SK-N-SH treated with all-trans-retinoic acid at 6 μM for 48 hours (cell line): ENCODE measurements around the gene CHRM2.

Experiments
- ATAC-seq: fragments of 200-7000 bp; cut with Tn5 transposase; 3 replicates; pipeline ENCODE4 v1.9.1; 2020; ENCODE audit warnings: mild to moderate bottlenecking, moderate library complexity
- BACH2 ChIP-seq: fragments of 250-450 bp; sonication (Bioruptor Pico); IDR thresholded peaks from 2 replicates; pipeline ENCODE4 v1.9.0; 2021; ENCODE audit warnings: mild to moderate bottlenecking, borderline replicate concordance
- CREB5 ChIP-seq: fragments of 250-450 bp; sonication (Bioruptor Pico); IDR thresholded peaks from 2 replicates; pipeline ENCODE4 v1.5.1; 2020; ENCODE audit warnings: low read depth, mild to moderate bottlenecking, moderate library complexity
- CSDC2 ChIP-seq: fragments of 250-450 bp; sonication (Bioruptor Pico); IDR thresholded peaks from 2 replicates; pipeline ENCODE4 v1.5.0; 2020; ENCODE audit warnings: mild to moderate bottlenecking, moderate library complexity
- ESRRG ChIP-seq: fragments of 250-450 bp; sonication (Bioruptor Pico); IDR thresholded peaks from 2 replicates; pipeline ENCODE4 v1.6.1; 2021; ENCODE audit warnings: mild to moderate bottlenecking
- GLIS3 ChIP-seq: fragments of 250-450 bp; sonication (Bioruptor Pico); IDR thresholded peaks from 2 replicates; pipeline ENCODE4 v1.5.0; 2020; ENCODE audit warnings: mild to moderate bottlenecking, moderate library complexity
- ISL1 ChIP-seq: fragments of 250-450 bp; sonication (Bioruptor Pico); IDR thresholded peaks from 2 replicates; pipeline ENCODE4 v2.1.2; 2022; ENCODE audit warnings: mild to moderate bottlenecking, moderate library complexity
- OSR1 ChIP-seq: fragments of 250-450 bp; sonication (Bioruptor Pico); IDR thresholded peaks from 2 replicates; pipeline ENCODE4 v1.8.0; 2022; ENCODE audit warnings: moderate library complexity, mild to moderate bottlenecking, inconsistent platforms
- PATZ1 ChIP-seq: fragments of 250-450 bp; sonication (Bioruptor Pico); IDR thresholded peaks from 2 replicates; pipeline ENCODE4 v1.8.0; 2020; ENCODE audit warnings: mild to moderate bottlenecking, moderate library complexity, borderline replicate concordance
- POU6F1 ChIP-seq: fragments of 250-450 bp; sonication (Bioruptor Pico); IDR thresholded peaks from 2 replicates; pipeline ENCODE4 v1.8.0; 2021; ENCODE audit warnings: low read depth, mild to moderate bottlenecking, moderate library complexity, borderline replicate concordance
- PPARA ChIP-seq: fragments of 250-450 bp; sonication (Bioruptor Pico); IDR thresholded peaks from 2 replicates; pipeline ENCODE4 v1.5.0; 2020; ENCODE audit warnings: mild to moderate bottlenecking, borderline replicate concordance
- RARB ChIP-seq: fragments of 250-450 bp; sonication (Bioruptor Pico); IDR thresholded peaks from 2 replicates; pipeline ENCODE4 v1.8.0; 2021; ENCODE audit warnings: mild to moderate bottlenecking, moderate library complexity
- SNAI2 ChIP-seq: fragments of 250-450 bp; sonication (Bioruptor Pico); IDR thresholded peaks from 2 replicates; pipeline ENCODE4 v1.5.0; 2020; ENCODE audit warnings: mild to moderate bottlenecking, moderate library complexity
- TOX ChIP-seq: fragments of 250-450 bp; sonication (Bioruptor Pico); IDR thresholded peaks from 2 replicates; pipeline ENCODE4 v1.8.0; 2021; ENCODE audit warnings: mild to moderate bottlenecking, moderate library complexity, borderline replicate concordance
- TSHZ2 ChIP-seq: fragments of 250-450 bp; sonication (Bioruptor Pico); IDR thresholded peaks from 2 replicates; pipeline ENCODE4 v1.5.0; 2020; ENCODE audit warnings: mild to moderate bottlenecking, moderate library complexity
- ZC3H10 ChIP-seq: fragments of 250-450 bp; sonication (Bioruptor Pico); IDR thresholded peaks from 2 replicates; pipeline ENCODE4 v1.5.1; 2021; ENCODE audit warnings: mild to moderate bottlenecking, moderate library complexity
- ZFP3 ChIP-seq: fragments of 250-450 bp; sonication (Bioruptor Pico); IDR thresholded peaks from 2 replicates; pipeline ENCODE4 v1.5.0; 2020; ENCODE audit warnings: mild to moderate bottlenecking, moderate library complexity
- ZFP30 ChIP-seq: fragments of 450-650 bp; formaldehyde crosslinking; IDR thresholded peaks from 2 replicates; pipeline ENCODE4 v1.5.0; 2022; ENCODE audit warnings: mild to moderate bottlenecking, moderate library complexity
- ZNF565 ChIP-seq: fragments of 450-650 bp; formaldehyde crosslinking; conservative IDR thresholded peaks from 2 replicates; pipeline ENCODE4 v1.5.0; 2020; ENCODE audit warnings: low read depth, mild to moderate bottlenecking, moderate library complexity
- ZNF70 ChIP-seq: fragments of 450-650 bp; formaldehyde crosslinking; IDR thresholded peaks from 2 replicates; pipeline ENCODE4 v1.5.0; 2020; ENCODE audit warnings: mild to moderate bottlenecking, moderate library complexity
- ZNF8 ChIP-seq: fragments of 450-650 bp; formaldehyde crosslinking; IDR thresholded peaks from 2 replicates; pipeline ENCODE4 v1.5.0; 2020; ENCODE audit warnings: mild to moderate bottlenecking, moderate library complexity

CHRM2 gene

GRCh38 chr7:136941816-136942215, 73.4 kb downstream of the CHRM2 start (continued):
- TF ChIP-seq POU6F1, result no peak

DNA sequence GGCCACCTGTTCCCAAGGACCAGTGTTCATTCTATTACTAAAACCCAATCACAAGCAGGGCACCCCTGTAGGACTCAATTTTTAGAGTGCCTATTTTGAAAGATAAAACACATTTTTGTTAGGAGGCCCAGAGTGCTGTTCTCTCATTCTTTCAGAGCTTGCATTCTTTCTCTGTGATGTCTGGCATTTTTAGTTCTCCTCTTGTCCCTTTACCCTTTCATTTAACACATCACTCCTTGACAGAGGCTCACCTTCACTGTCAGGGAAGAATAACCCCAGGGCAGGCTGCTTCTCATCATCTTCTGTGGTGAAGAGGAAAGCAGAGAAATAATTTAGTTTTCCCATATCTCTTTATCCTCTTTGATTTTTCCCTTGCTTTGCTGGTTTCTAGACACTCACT, 73.9 kb downstream of the CHRM2 start:
- ATAC-seq, result no peak
- no peak for TF ChIP-seq SNAI2 (CRISPR knock-in tag)
- no peak for TF ChIP-seq BACH2
- peak; percentile 70 for TF ChIP-seq ISL1
- no peak for TF ChIP-seq ZFP30 (CRISPR knock-in tag)
- TF ChIP-seq CREB5 (CRISPR knock-in tag), result 0 out of 2 replicates have a peak, but pooled peaks have one; percentile 27
- TF ChIP-seq ZNF565 (CRISPR knock-in tag), result no peak
- TF ChIP-seq PPARA (CRISPR knock-in tag), result no peak

DNA sequence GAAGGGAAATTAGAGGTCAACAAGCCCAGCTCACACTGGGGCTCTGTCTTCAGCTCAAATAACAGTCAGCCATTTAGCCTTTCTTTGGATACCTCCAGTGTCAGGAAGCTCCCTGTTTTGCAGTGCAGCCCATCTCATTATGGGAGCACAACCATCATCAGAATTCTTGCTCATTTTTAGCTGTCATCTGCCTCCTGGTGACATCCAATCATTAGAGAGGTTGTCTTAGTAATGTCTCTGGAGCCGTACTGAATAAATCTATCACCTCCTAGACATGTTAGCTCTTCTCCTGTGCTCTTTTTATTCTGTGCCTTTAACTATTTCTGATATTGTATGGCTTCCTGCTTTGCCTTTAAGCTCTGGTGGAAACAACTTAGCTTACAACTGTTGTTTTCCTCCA, 74.5 kb downstream of the CHRM2 start:
- TF ChIP-seq OSR1 (CRISPR knock-in tag) (no peak), TOX (CRISPR knock-in tag) (no peak), CREB5 (CRISPR knock-in tag) (no peak), TSHZ2 (CRISPR knock-in tag) (no peak), PATZ1 (CRISPR knock-in tag) (no peak), ESRRG (no peak), GLIS3 (CRISPR knock-in tag) (no peak), BACH2 (no peak), ZNF8 (CRISPR knock-in tag) (no peak), CSDC2 (CRISPR knock-in tag) (no peak), ZC3H10 (CRISPR knock-in tag) (no peak)
- no peak for ATAC-seq

GRCh38 chr7:136947347-136947746, 78.9 kb downstream of the CHRM2 start:
- TF ChIP-seq CSDC2 (CRISPR knock-in tag) (no peak), ISL1 (peak; percentile 89)
- TF ChIP-seq, all 23 proteins: peak for 1
- no peak for ATAC-seq

DNA sequence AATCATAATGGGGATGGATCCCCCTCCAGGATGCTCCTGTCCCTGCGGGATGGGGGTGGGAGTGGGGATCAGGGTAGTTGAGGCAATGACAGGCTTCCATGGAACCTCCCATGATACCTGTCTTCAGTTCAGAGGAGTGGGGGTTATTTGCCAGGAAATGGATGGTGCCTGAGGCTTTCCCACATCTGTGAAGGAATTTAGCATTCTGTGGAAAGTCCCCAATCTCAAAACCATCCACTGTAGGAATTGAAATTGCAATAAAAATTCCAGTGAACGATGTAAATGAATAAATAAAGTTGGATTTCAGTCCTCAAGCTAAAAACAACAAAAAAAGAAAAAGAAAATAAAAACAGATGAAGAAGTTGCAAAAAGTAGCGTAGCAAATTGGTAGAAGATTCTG, 81.9 kb downstream of the CHRM2 start:
- ATAC-seq, result no peak
- TF ChIP-seq ISL1 (no peak), CREB5 (CRISPR knock-in tag) (no peak), TSHZ2 (CRISPR knock-in tag) (no peak), OSR1 (CRISPR knock-in tag) (no peak), PATZ1 (CRISPR knock-in tag) (no peak), RARB (CRISPR knock-in tag) (no peak), ZFP3 (CRISPR knock-in tag) (no peak), BACH2 (no peak), CSDC2 (CRISPR knock-in tag) (no peak), GLIS3 (CRISPR knock-in tag) (no peak), ZNF70 (no peak)
